GM21737 (cell line): ENCODE measurements around the gene GIMAP8.
A peak's percentile ranks its signal among the peaks of the same experiment; 100 is the strongest.
"Not testable (repeated sequence)": the region's sequence is repeated elsewhere in the genome, so short reads cannot be mapped to it uniquely, and the experiment has no call there.

ENCODE experiments used
- ATAC-seq: cut with Tn5 transposase; IDR thresholded peaks from one replicate; pipeline ENCODE4 v1.9.1; 2021; ENCODE audit warnings: mild to moderate bottlenecking, moderate library complexity; ENCODE audit not compliant: unreplicated experiment

GIMAP8 gene

DNA sequence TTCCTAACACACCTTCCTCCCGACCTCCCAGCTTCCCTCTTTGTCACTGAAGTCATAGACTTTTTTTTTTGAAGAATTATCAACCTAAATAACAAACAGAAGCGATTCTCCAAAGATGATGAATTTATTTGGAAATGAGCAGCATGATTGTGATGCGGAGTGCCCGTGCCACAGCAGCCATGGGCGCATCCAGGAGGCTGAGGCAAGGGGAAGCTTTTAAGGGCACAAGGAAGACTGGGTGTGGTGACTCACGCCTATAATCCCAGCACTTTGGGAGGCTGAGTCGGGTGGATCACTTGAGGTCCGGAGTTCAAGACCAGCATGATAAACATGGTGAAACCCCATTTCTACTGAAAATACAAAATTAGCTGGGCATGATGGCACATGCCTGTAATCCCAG lies 16.2 kb upstream of the GIMAP8 start:
- no peak for ATAC-seq

DNA sequence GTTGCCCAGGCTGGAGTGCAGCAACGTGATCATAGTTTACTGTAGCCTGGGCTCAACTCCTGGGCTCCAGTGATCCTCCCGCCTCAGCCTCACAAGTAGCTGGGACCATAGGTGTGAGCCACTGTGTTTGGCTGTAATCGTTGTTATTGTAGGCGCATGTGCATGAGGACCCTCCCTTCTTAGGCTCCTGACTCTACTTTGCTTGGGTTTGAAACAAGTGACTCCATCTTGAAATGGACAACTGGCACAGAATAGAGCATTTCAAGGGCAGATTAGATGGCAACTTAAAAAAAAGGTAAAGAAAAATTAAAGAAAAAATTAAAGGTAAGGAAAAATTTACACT lies 15.4 kb upstream of the GIMAP8 start:
- no peak for ATAC-seq

DNA sequence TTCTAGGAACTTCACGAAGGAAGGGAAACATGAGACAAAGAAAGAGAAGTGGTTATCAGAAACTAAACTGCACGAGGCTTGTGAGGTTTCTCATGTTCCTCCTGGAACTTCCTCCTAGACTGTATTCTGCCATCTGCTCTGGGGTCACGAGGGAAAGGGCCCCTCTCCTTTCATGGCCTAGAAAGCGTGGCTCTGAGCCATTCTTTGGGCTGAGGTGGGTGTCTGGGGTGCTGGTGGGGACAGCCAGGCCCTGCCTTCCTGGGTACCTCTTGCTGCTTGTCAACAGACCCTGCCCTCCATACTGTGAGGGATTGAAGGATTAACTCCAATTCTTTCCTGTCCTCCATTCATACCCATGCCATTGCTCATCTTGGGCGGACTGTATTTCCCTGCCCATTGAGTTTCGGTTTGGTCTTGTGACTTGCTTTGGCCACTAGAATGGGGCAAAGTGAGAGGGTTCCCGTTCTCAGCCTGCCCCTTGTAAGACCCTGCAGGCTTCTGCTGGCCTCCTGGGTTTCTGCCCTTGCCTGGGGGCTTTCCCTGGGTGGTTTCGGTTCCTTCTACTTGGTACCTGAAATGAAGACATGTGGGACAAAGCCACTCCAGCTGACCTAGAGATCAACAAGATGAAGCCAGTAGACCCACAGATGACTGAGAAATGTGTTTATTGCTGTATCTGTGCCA lies 14.9 kb upstream of the GIMAP8 start:
- ATAC-seq = peak; percentile 83

DNA sequence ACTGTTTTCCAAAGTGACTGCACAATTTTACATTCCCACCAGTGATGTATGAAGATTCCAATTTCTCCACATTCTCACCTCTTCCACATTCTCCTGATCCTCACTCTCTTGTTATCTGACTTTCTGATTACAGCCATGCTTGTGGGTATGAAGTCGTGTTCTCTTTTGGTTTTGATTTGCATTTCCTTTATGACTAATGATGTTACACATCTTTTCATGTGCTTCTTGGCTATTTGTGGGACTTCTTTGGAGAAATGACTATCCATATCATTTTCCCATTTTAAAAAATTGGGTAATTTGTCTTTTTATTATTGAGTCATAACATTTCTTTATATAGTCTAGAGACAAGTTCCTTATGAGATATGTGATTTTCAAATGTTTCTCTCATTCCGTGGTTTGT lies 10.5 kb upstream of the GIMAP8 start:
- no peak for ATAC-seq

DNA sequence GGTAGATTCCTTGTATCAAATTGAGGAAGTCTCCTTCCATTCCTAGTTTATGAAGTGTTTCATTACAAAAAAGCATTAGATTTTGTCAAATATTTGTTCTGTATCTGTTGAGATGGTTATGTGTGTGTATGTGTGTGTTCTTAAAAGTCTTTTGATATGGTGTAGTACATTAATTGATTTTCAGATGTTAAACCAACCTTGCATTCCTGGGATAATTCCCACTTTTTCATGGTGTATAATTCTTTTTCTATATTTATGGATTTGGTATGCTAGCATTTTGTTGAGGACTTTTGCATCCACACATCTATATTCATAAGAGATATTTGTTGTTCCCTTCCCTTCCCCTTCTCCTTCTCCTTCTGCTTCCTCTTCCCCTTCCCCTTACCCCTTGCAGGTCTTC lies 8.9 kb upstream of the GIMAP8 start:
- ATAC-seq = no peak

DNA sequence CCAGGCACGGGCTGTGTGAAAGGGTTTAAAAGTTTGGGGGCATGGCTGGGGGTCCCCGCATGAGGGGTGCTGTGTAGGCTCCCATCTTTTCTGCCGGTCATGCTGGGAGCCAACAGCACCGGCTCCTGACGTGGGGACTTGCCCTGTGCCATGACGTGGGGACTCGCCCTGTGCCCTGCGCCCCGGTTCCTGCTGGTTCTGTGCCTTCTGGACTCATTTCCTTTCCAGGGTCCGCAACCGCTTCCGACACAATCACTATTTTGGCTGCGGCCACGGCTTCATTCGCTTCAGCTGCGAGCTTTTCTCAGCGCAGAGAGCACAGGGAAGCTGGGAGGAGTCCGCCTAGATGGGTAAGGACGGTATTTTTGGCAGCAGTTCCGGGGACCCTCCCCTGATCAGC lies 7.6 kb upstream of the GIMAP8 start:
- no peak for ATAC-seq

DNA sequence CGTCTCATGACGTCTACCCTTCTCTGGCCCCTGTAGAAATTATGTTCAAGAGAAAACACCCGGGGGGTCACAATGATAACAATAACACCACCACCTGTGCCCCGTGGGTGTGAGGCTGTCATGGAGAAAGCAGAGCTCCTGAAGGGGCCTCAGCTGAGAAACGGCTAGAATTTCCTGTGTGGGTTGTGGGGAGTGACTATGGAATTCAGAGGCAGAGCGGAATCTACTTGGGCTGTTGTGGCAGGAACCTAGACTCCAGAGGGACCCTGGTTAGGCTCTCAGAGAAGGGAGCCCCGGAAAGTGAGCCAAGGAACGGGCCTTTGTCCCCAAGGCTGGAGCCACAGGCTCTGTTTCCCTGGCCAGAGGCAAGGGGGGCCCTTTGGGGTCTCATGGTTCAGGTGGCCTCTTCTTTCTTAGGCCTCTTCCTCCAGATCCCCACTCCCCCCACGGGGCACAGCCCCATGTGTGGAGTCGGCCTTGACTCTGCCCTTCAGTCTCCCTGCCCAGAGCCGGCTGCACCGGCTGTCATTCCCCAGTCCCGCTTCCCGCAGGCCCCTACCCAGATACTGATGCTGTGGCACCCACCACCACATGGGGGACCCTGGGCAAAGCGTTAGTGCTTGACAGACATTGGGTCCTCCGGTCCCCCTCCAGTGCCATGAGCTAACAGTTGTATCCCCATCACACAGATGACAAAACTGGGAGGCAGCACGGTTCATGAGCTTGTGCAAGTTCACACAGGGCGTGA lies 6.5 kb upstream of the GIMAP8 start:
- no peak for ATAC-seq

DNA sequence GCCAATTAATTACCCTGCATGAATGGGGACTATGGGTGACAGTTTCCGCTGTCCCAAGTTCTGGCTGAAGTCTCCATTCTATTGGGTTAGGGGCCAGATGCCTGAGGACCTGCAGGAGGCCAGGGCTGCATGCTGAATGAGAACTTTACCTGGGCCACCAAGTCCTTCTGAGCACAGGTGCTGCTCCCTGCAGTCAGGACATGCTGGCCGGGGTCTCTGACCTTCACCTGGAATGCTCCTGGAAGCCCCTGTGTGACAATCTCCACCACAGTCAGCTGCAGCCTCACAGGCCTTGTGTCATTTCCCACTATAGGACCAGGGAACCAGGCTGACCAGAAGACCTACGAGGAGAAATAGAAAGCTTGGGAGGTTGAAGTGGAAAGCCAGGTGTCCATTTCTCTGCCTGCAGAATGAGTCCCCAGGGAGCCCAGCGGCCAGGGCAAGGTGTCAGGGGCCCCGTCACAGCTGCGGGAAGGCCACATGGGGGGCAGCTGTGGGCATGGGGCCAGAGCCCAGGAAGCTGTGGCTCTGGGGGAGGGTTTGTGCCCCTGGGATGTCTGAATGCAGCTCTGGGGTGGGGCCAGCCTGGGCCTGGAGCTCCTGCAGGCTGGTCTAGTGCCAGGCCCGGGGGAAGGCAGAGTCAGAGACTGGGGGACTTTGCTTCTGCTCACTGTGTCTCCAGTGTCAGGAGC lies 5.6 kb upstream of the GIMAP8 start:
- ATAC-seq = no peak

DNA sequence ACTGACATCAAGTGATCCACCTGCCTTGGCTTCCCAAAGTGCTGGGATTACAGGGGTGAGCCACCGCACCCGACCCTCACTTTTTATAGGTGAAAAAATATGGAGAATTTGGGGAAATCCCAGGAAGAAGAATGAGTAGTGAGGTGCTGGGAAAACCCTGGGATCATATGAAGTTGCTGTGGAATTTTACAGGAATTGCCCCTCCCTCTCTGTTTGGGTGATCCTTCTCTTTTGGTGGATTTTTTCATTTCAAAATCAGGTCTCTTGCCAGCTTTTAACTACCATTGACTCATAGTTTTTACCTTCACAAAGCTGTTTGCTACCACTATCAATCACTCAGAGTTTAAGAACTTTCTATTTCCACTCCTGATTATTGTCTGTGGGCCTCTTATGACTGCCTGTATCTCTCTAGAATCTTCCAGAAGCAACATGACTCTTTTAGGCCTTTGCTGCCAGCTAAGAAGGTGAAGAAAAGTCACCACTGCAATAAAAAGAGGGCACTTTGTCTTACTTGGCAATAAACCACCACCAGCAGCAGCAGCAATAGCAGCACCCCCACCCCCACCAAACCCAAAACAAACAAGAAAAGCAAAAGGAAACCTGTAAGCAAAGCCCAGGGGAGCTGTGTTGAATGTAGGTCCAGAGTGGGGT lies 4.0 kb upstream of the GIMAP8 start:
- ATAC-seq = no peak

DNA sequence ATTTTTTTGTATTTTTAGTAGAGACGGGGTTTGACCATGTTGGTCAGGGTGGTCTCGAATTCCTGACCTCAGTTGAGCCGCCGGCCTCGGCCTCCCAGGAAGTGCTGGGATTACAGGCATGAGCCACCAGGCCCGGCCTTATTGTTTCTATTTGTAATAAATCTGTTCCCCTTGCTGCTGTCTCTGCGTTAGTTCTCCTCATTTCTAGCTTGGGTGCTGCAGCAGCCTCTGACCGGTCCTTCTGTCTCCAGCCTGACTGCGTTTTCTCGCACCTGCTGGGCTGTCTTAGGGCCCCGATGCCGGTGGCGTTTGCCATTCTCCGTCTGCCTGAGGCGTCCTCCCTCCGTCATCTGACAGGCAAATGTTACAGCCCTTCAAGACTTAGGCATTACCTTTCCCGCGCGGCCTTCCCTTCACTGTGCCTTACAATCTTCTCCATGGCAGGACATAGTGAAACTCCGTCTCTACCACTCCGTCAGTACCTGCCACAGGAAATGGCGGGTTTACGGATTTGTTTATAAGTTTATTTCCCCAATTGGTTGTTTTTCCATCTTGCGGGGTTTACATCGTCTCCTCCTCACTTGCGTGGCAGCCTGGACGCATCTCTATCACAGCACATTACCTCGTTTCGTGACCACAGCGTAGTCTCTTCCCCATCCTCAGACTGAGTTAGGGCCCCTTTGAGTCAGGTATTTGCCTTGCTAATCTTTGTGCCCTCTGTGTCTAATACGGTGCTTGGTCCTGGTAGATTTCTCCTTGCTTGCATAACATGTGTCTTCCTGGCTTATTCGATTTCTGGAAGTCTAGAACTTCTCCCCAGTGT lies 2.3 kb upstream of the GIMAP8 start:
- no peak for ATAC-seq

DNA sequence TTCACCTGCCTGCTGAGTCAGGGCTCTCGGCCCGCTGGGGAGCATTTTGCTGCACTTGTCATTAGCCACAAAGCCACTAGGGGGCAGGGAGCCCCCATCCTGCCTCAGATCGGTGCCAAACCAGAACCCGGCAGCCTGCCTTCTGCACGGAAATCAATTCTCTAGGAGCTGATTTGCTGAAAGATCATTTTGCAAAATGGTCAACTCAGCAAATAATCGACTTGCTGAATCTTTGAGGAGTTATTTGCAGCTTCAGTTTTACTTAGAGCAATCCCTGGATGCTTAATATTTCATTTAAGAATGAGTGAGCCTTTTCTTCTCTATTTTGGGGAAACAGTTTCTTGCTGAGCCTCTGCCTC lies 1.7 kb upstream of the GIMAP8 start:
- ATAC-seq = peak; percentile 48

DNA sequence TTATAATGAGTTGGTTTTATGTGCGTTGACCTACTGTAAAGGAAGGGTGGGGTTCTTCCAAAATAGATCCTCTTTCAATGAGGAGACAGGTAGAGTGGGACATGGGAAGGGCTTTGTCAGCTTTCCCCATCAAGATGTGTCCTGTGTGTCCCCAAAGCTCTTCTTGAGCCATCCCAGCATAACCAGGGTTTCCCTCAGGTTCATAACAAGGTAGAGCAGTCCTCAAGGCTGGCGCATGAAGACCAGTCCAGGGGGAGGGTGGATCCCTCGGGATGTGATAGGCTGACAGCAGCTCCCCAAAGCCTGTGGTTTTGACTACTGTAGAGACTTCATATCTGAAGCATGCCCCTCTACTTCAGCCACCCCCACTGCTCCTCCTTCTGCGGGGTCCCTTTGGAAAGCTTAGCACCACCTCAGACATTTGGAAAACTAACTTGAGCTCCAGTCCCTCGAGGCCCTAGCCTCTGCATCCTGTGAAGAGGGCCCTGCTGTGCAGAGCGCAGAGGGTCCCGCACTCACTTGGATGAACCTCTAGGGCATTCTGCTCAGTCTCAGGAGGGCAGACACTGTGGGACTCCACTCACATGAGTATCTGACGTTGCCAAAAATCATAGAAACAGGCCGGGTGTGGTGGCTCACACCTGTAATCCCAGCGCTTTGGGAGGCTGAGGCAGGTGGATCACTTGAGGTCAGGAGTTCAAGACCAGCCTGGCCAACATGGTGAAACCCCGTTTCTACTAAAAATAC lies 1.1 kb upstream of the GIMAP8 start:
- ATAC-seq = no peak

DNA sequence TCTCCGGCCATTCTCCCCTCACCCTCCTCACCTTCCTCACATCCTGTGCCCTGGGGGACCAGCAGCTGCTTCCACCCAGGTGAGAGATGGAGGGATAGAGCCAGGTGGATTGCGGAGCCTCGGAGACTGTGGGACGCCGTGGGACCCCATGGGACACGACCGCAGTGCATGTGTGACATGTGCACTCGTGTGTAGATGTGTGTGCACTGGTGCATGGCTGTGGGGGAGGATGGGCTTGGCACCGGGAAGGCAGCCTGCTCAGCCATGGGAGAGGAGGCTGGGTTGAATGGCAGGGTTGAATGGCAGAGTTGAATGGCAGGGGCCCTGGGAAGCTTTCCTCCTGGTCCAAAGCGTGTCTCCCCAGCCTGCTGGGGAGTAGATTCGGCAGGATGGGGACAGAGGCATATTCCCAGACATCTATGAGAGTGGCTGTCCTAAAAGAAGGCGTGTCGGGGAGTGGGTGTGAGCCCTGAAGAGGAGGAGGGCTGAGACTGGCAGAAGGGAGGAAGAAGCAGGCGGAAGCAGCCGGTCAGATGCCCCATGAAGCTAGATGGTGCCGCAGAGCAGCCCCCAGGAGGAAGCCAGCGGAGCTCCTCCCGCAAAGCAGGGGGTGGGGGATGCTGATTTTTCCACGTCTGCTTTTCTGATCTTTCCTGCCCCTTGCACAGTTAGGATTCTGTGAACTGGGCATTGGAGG lies 815 bp downstream of the GIMAP8 start:
- ATAC-seq = peak; percentile 47

DNA sequence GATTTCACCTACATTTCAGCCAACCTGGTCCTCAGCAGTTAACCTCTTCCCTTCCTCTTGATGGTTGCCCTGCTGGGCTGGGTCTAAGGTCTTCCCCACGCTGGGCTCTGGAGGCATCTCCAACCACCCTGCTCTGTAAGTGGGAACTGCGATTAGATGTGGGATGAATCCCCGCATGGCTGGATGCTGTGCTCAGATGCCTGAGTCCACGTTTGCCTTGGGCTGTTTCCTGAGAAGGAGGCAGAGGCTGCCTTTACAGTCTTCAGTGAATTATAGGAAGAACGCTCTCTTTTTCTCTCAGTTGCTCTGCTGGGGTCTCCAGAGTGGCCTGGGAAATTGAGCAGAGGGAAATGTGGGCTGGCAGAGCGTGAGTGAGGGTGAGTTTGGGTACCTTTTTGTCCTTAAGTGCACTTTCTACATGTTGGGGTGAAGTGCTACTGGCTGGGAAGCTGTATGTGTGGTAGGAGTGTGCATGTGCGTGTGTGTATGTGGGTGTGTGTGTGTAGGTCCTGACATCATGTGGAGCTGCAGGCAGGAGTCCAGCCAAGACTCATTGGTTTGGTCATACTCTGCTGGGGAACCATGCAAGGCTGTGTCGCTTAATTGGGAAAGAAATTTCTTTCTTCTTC lies 1.5 kb downstream of the GIMAP8 start:
- no peak for ATAC-seq

DNA sequence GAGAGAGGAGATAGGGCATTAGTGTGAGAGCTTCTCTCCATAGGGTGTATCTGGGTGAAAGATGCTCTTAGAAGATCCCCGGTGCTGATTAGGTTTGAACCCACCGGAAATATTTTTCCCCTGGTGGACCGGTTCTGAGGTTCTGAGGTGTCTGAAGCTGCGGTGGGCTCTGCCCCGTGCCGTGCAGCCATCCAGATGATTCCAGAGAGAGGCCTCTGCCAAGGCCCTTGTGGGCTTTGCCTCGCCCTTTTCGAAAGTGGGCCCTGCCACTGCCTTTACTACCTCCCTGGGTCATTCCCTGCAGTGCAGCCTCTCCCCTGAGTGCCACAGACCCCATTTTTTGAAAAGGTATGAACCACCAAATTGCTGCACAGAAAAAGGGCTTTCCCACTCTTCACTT lies 2.8 kb downstream of the GIMAP8 start:
- no peak for ATAC-seq

DNA sequence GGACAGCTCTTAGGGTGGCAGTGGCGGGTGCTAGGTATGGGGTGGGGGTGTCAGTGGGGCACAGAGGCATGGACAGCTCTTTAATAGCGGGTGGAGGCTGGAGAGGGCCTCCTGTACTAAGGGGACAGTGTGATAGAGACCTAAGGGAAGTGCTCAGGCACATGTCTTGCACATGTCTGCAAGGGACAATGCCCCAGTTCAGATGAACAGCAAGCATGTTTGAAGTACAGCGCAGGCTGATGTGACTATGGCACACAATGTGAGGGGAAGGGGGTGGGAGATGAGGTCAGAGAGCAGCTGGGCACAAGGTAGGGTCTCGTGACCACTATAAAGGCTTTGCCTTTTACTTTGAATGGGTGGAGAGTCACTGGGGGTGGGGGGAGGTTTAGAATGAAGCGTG lies 3.5 kb downstream of the GIMAP8 start:
- ATAC-seq = no peak

DNA sequence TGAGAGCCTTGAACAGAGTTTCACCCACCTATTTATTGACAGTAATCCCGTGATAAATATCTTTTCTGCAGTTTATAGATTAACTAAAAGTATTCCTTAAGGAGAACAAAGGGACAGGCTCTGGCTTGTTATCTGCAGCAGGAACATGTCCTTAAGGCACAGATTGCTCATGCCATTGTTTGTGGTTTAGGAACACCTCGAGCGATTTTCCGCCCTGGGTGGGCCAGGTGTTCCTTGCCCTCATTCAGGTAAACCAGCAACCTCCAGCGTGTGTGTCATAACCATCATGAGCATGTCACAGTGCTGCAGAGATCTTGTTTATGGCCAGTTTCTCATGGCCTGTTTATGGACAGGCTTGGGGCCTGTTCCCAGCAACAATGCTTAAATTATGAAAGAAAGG lies 6.6 kb downstream of the GIMAP8 start:
- ATAC-seq = not testable (repeated sequence)

DNA sequence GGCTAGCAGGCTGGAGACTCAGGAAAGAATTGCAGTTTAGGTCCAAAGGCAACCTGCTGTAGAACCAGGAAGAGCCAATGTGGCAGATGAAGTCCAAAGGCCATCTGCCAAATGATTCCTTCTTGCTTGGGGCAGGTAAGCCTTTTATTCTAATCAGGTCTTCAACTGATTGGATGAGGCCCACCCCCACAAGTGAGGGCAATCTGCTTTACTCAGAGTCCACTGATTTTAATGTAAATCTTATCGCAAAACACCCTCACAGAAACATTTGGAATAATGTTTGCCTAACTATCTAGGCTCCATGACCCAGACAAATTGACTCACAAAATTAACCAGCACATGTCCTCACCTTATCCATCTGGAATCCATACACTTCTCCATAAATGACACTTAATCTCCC lies 7.8 kb downstream of the GIMAP8 start:
- ATAC-seq = no peak

DNA sequence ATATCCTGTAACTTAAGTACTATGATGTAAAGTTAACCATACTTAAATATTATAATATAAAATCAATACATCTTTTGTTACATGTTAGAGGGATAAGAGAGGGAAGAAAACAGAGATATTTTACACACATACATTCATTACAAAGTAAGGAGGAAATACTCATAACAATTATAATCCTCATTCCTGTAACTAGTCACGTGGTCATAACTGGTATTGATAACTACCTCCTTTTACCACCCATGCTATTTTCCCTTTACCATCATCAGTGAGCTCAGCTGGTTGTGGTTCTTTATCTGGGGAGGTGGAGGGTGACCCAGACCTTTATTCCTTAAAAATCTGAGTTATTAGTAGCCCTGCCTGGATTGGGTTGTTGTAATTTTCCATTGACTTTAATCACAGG lies 8.3 kb downstream of the GIMAP8 start:
- ATAC-seq = no peak
